Measurements from ENCODE around the gene CXorf49B. TPM values are rescaled to one million over a fixed set of nuclear protein-coding genes. Genes with fewer than 3 reads are reported as not detected.

Gene CXorf49B
- total and polyA plus RNA-seq, 9 of the 15 experiments (the other 6 are each of a cell fraction or from before 2014, with no cell fraction given), result not detected

GRCh38 chrX:71814123-71814912, 51.2 kb downstream of the CXorf49B start (continued):
- TF ChIP-seq RERE (CRISPR knock-in tag; IDR thresholded peaks at IDR 0.05; ENCODE audit: borderline replicate concordance), result no peak
- TF ChIP-seq IRF2 (CRISPR knock-in tag; IDR thresholded peaks at IDR 0.05), result no peak
- TF ChIP-seq RB1 (IDR thresholded peaks at IDR 0.05; ENCODE audit: low read depth), result no peak
- no peak for TF ChIP-seq POLR2H (tag; IDR thresholded peaks at IDR 0.05; ENCODE audit: low read depth)
- no peak for TF ChIP-seq ZBTB40 (IDR thresholded peaks at IDR 0.05)
- TF ChIP-seq ZBTB40 (CRISPR knock-in tag; IDR thresholded peaks at IDR 0.05), result no peak
